Calu3 (cell line): ENCODE data around the gene FSIP1. TPM values are rescaled to one million over a fixed set of nuclear protein-coding genes. Genes with fewer than 3 reads are reported as not detected.

Experiments
- BruUV-seq: library from RNA; stranded (reverse); fragments of 400-500 nt; replicated peaks from 2 replicates; lab custom pipeline; 2021; lab: Mats Ljungman, UMichigan
- CTCF ChIA-PET: fragments of 300-600 bp; sonication (Branson Sonifier 250); formaldehyde crosslinking; loops from one replicate; lab custom pipeline; 2022; ENCODE audit warnings: antibody characterized with exemption; lab: Charles Lee
- DNase-seq: peaks from one replicate; pipeline ENCODE4 v3.0.0; 2022
- H3K27ac Mint-ChIP-seq: one replicate; pipeline ENCODE4 v1.8.0; 2022; ENCODE audit warnings: mixed read lengths; ENCODE audit not compliant: unreplicated experiment
- H3K27me3 Mint-ChIP-seq: one replicate; pipeline ENCODE4 v1.8.0; 2022; ENCODE audit warnings: mixed read lengths; ENCODE audit not compliant: unreplicated experiment
- H3K36me3 Mint-ChIP-seq: one replicate; pipeline ENCODE4 v1.8.0; 2022; ENCODE audit warnings: mild to moderate bottlenecking, moderate library complexity, mixed read lengths; ENCODE audit not compliant: insufficient read depth, unreplicated experiment
- H3K4me1 Mint-ChIP-seq: one replicate; pipeline ENCODE4 v1.8.0; 2022; ENCODE audit warnings: mild to moderate bottlenecking, low read depth, mixed read lengths; ENCODE audit not compliant: unreplicated experiment
- H3K4me3 Mint-ChIP-seq: one replicate; pipeline ENCODE4 v1.8.0; 2022; ENCODE audit warnings: mild to moderate bottlenecking, low read depth, moderate library complexity, mixed read lengths; ENCODE audit not compliant: unreplicated experiment
- H3K9me3 Mint-ChIP-seq: one replicate; pipeline ENCODE4 v1.8.0; 2022; ENCODE audit warnings: low read depth, mixed read lengths; ENCODE audit not compliant: unreplicated experiment
- CTCF ChIP-seq: fragments of 200-600 bp; IDR thresholded peaks from one replicate; pipeline ENCODE4 v1.8.0; 2022; ENCODE audit warnings: antibody characterized with exemption; ENCODE audit not compliant: unreplicated experiment
- intact Hi-C: fragments of 100-400 bp; cut with micrococcal nuclease; formaldehyde crosslinking; loops from one replicate; pipeline ENCODE4 v1.10.0; 2022; ENCODE audit not compliant: unreplicated experiment
- total RNA-seq: library from RNA; stranded (reverse); gene quantifications from 2 replicates; pipeline ENCODE4 v1.2.3, GENCODE V29; 2022

FSIP1 gene
- total RNA-seq, 1 experiment from 2014 or later: 0.28 TPM

- H3K4me3 Mint-ChIP-seq: peak overlapping the region; percentile 75
- CTCF ChIA-PET: no interaction called here
Measured at GRCh38 chr15:39583596-39584265, 198.9 kb downstream of the FSIP1 start.

DNA sequence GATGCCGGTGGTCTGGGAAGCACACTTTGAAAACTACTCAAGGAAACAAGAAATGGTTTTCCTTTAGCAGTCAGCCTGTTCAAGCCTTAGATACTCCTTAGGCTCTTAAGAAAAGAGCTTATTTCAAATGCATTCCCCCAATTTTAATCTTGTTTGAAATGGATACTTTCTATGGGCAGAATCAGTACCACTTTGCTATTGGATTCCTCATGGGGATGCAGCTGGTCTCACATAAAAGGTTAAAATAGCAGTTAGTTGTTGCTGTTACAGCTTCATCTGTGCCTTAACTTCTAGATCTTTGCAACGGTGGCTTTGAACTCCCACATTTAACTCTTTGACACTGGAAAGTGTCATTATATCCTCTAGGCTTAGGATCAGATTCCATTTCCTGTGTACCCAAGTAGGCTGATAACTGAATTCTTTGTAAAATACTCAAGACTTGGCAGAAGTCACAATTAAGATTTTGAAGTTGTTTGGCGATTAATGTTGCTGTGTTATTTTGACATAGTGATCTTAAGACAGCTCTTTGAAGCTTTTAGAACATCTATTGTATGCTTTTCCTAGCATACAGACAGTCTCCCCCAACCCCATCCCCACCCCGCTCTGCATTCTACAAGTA lies 199.6 kb downstream of the FSIP1 start:
- peak overlapping the region; percentile 75 for H3K4me3 Mint-ChIP-seq
- no peaks in the 10 kb centered on the region for H3K9me3 Mint-ChIP-seq
- intact Hi-C loops: loop anchor here (5.0 to 10.0 kb wide), 4 partner anchors 178 to 766 kb away; no protein-coding TSS in a partner anchor
- TF ChIP-seq CTCF: no peak
- H3K27ac Mint-ChIP-seq: no peak overlapping the region
- DNase-seq: no peak
- peaks cover 9% of the 10 kb centered on the region for H3K4me1 Mint-ChIP-seq
- H3K36me3 Mint-ChIP-seq: peaks cover 33% of the 10 kb centered on the region
- BruUV-seq: no TSS peak
- H3K27me3 Mint-ChIP-seq: no peaks in the 10 kb centered on the region
- CTCF ChIA-PET: interaction anchor here (1.1 kb wide), 1 partner anchor 410 kb away, joined by 3 read pairs; no protein-coding TSS in a partner anchor

More at GRCh38 chr15:39583596-39584265, 198.9 kb downstream of the FSIP1 start:
- no TSS peak for BruUV-seq
- H3K9me3 Mint-ChIP-seq: no peaks in the 10 kb centered on the region
- intact Hi-C loops: loop anchor here (5.0 to 10.0 kb wide), 4 partner anchors 179 to 766 kb away; no protein-coding TSS in a partner anchor
- peaks cover 9% of the 10 kb centered on the region for H3K4me1 Mint-ChIP-seq
- peaks cover 33% of the 10 kb centered on the region for H3K36me3 Mint-ChIP-seq
- no peaks in the 10 kb centered on the region for H3K27me3 Mint-ChIP-seq
- DNase-seq: no peak
- H3K27ac Mint-ChIP-seq: no peak overlapping the region
- TF ChIP-seq CTCF: no peak

DNA sequence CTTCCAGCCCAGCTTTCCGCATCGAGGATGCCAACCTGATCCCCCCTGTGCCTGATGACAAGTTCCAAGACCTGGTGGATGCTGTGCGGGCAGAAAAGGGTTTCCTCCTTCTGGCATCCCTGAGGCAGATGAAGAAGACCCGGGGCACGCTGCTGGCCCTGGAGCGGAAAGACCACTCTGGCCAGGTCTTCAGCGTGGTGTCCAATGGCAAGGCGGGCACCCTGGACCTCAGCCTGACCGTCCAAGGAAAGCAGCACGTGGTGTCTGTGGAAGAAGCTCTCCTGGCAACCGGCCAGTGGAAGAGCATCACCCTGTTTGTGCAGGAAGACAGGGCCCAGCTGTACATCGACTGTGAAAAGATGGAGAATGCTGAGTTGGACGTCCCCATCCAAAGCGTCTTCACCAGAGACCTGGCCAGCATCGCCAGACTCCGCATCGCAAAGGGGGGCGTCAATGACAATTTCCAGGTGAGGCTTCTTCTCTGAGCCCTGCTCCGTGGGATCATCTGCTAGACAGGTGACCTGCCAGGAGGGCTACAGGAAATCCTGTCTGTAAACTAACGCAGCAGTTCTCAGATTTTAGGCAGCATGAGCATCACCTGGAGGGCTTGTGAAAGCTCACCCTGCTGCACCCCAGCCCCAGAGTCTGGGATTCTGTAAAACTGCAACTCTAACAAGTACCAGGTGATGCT lies 200.2 kb downstream of the FSIP1 start:
- Mint-ChIP-seq H3K27me3 (no peaks in the 10 kb centered on the region), H3K4me1 (peaks cover 9% of the 10 kb centered on the region), H3K27ac (no peak overlapping the region), H3K36me3 (peaks cover 33% of the 10 kb centered on the region), H3K4me3 (peak overlapping the region; percentile 75), H3K9me3 (no peaks in the 10 kb centered on the region)
- BruUV-seq: no TSS peak
- no peak for TF ChIP-seq CTCF
- DNase-seq: no peak
- CTCF ChIA-PET: interaction anchor here (1.1 to 2.3 kb wide), 3 partner anchors 174 to 410 kb away, joined by 3 to 7 read pairs (median 4); no protein-coding TSS in a partner anchor
- intact Hi-C loops: loop anchor here (5.0 to 10.0 kb wide), 4 partner anchors 178 to 765 kb away; no protein-coding TSS in a partner anchor

- TF ChIP-seq CTCF: no peak
- intact Hi-C loops: loop anchor here (1.0 to 10.0 kb wide), 7 partner anchors 177 to 875 kb away; no protein-coding TSS in a partner anchor
- Mint-ChIP-seq H3K36me3 (peaks cover 33% of the 10 kb centered on the region), H3K27me3 (no peaks in the 10 kb centered on the region), H3K4me1 (peaks cover 9% of the 10 kb centered on the region), H3K4me3 (peak overlapping the region; percentile 75), H3K27ac (peak overlapping the region; percentile 67), H3K9me3 (no peaks in the 10 kb centered on the region)
- CTCF ChIA-PET: interaction anchor here (0.7 to 2.6 kb wide), 6 partner anchors 50 to 410 kb away, joined by 3 to 37 read pairs (median 5); no protein-coding TSS in a partner anchor
- DNase-seq: peak; percentile 67
- TSS peak; percentile 35 for BruUV-seq
Measured at GRCh38 chr15:39581793-39582285, 200.8 kb downstream of the FSIP1 start.
